HG02885 (cell line): ENCODE results near the gene ROBO1.

ENCODE experiments used
- ATAC-seq: cut with Tn5 transposase; IDR thresholded peaks from one replicate; pipeline ENCODE4 v1.9.1; 2021; ENCODE audit warnings: mild to moderate bottlenecking; ENCODE audit not compliant: unreplicated experiment, poor library complexity

ROBO1 gene

DNA sequence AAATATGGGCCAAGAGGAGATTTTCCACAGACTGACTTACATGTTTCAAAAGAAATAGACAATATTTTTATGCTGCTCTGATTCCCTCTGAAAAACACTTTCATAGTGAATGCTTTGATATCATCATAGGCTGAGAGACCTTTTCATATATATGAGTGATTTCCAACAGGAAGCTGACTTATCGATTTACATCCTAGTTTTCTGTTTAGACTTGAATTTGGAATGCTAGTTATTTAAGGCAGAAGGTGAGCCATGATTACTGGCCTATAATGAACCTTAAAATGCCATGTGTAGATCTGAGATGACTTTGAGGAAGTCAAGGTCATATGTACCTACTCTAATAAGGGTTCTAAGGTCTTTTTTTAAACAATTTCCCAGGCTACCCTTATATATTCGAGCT, 1126.1 kb downstream of the ROBO1 start:
- no peak for ATAC-seq

DNA sequence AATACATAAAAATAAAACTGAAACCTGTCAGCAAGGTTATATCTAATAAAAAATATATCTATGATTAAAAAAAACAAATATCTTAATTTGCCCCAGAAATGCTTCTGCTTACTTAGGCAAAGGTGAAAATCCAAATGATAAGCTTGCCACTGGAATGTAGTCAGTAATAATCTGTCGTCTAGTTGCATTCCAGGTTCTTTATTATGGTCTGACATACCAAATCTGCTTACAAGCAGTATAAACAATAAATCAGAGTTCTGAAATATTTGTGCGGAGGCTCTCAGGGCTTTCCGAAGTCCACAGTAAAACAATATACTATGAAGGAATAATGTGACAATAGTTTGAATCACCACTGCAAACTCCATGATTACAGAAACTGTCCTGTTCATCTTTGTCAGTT, 1133.5 kb downstream of the ROBO1 start:
- no peak for ATAC-seq

DNA sequence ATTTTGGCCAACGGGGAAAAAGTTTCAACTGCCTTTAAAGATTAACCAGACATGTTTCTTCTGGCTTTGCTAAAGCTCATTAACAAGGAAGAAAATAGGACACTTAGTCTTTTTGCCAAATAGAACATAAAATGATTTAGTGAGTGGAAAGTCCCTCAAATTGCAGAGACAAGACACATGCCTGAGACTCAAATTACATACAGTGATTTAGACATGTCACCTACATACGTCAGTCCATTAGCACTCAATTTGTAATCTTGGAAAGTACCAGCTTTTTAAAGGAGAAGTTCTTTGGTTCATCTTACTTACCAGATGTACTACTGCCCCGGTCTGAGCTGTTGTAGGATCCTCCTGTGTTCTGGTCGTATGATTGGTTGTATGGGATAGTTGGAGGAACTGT, 1134.2 kb downstream of the ROBO1 start:
- ATAC-seq: no peak

DNA sequence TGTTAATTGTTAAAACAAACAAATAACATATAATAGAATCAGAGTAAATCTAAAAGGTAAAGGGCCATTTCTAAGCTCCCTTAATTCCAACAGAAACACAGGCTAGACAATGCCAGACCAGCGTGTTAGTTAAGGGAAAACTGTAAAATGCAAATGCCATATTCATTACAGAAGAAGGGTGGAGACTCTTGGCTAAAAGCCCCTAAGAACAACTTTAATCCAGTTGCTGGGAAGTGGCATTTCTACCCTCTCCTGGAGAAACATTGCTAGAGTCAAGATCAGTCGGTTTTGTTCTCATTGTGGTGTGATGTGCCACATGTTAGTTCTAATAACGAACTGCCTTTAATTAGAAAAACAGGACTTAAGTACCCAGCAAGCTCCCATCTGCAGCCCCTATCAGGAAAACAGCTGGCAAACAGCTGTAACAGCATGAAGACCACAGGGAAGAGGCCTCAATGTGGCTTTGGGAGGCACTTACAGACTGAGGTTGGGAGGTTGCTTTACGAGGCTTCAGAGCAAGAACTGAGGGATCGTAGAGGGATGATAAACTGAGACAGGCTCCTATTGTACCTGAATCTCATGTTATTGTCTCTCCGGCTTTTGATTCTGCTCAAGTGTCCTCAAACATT, 1134.8 kb downstream of the ROBO1 start:
- ATAC-seq: no peak

DNA sequence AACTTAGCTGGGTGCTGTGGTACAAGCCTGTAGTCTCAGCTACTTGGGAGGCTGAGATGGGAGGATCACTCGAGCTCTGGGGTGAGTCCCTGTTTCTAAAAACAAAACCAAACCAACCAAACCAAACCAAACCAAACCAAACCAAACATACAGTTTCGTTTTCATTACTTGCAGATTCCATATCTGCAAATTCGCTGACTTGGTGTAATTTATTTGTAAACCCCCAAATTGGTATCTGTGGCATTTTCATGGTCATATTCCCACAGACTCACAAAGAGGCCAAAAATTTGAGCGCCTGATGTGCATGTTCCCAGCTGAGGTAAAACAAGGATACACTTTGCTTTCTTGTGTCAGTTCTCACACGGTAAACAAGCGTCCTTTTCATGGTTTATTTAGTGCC, 1138.3 kb downstream of the ROBO1 start:
- ATAC-seq: no peak

DNA sequence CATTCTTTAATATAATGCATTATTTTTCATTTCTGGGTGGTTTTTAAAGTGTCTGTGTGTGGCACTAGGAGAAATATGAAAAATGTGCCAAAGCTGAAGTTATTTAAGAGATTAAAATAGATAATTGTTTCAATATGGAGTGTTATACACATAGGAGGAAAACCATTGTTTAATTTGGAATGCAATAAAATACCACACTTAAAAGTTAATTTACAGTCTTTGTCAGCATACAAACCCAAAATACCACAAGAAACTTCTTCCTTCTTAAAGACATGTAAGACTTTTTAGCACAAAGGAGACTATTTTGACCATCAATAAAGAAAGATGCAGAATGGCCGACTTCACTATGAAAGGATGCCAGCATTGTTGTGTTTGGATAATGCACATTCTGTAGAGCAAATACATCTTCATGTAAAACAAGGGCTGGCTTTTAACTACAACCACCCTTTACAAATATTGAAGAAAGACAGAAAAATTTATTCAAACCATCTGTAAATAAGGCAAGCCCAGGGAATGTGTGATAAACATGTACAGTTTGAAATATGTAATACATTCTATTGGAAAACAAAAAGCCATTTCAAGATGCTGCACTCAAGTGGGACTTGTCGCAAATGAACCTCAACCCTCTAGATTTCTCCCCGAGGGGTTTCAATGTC, 1146.6 kb downstream of the ROBO1 start:
- no peak for ATAC-seq

DNA sequence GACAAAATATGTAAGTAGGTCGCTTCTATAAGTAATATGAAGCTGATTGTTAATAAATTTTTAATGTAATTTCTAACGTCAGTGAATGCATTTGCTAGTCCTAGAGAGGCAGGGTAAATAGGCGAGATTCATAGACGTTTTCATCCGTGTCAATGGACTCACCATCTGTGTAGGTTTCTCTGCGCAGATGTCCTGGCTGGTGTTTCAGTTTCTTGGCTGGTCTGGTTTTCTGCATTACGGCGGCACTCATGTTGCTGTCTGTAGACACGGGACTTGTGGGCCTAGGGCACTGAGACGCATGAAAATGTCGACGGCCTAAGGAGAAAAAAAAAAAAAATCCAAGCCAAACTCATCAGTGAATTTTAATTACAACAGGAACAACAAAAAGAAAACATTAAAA, 1153.3 kb downstream of the ROBO1 start:
- no peak for ATAC-seq

DNA sequence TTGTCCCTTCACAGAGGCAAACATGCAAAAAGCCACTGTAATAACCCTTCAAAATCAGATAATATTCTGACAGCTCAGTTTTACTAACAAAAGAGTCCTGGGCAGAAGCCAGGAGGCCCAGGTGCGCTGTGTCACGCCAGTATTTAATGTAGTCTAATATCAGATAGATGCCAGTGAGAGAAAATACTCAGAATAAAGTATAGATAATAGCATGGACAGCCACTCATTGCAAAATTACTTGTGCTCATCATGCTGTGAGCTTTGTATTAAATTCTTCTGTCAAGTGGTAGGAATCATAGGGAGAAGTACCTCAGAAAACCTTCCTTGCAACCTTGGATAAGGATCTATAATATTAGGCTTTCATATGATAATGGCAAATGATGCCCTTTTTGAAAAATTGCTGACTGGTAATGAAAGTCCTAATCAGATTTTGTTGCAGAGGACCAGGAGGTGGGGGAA, 1154.3 kb downstream of the ROBO1 start:
- no peak for ATAC-seq

DNA sequence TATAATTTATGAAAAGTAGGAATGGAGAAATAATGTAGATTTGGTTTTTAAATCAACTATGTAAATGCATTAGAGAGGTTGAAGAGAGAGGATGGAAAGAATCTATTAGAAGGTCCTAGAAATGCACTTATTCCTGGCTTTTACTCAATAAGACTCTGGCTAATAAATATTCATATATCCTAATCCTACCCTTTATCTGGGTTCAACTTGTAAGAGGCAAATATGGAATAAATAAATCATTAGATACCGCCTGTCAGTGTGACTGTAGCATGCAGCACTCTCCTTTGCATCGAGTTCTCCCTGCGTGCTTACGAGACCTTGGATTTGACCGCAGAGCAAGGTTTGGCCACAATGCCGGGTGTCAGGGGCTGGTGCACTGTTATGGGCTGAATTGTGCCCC, 1156.5 kb downstream of the ROBO1 start:
- no peak for ATAC-seq

DNA sequence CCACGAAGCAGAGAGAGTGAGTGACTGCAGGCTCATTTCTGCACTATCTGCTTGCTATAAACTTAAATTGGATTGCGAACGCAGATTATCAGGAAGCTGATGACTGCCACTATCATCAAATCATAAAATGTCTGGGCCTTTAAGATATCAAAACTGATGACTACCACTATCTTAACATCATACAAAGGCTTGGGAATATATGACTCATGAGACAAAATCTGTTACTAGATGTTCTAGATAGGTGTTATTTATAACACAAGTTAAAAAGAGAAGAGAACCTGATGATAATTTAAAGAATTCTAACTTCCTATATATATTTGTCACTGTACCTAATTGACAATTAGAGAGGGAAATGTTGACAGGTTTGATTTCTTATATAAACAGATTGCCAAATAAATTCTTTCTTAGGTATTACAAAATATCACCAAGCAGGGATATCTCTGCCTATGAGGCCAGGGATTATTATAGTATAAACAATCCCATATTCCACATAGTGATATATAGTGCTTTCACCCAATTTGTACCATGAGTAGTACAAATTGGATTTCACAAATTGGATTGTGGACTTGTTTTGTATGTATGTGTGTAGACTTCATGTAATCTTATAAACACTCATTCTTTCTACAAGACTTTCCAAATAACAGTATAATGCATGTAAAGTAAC, 1157.2 kb downstream of the ROBO1 start:
- no peak for ATAC-seq

DNA sequence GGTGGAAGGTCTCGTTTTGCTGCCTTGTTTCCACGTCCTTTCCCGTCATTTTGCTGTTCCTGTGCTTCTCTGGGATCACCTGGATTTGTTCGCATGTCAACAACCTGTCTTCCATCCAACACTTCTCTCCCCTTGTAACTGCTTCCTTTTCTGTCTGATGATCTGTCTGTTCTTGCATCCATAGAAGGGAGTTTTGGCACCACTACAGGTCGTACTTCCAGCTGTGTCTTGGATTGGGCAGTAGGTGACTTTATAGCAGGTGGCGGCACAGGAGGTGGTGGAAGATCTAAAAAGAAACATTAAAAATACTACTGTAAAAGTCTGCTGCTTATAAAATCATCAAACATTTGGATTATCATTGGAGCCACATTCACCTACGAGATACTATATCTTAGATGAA, 1161.0 kb downstream of the ROBO1 start:
- no peak for ATAC-seq

DNA sequence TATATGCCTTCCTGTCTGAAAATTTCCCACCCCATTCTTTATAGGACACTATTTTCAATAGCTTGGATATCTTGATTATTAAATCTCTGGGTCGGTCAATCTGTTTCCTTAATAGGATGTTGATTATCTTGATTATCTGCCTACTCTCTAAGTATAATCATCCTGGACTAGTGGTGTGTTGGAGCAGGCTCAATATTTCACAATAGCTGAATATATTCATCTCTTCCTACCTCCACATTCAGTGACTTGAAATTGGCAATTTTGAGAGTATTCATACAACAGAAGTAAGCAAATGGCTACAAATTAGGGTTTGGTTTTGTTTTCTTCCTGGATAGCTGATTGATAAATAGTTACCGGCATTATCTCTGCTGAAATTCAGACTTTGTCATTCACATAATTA, 1162.6 kb downstream of the ROBO1 start:
- ATAC-seq: no peak

DNA sequence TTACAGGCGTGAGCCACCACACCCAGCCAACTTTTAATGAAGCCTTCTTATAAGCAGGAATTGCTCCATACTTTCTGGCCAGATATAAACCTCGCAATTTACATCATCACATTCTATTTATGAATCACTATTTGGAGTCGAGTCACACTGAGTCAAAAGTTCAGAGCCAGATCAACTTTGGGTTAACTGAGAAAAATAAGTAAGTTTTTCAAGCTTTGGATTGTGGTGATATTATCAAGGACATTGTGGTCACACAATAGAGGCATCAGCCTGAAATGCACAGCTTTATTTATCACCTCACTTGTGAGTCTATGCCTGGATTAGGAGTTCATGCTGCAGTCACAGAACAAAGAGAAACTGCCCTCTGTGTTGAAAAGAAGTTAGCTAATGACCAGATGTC, 1163.5 kb downstream of the ROBO1 start:
- no peak for ATAC-seq

DNA sequence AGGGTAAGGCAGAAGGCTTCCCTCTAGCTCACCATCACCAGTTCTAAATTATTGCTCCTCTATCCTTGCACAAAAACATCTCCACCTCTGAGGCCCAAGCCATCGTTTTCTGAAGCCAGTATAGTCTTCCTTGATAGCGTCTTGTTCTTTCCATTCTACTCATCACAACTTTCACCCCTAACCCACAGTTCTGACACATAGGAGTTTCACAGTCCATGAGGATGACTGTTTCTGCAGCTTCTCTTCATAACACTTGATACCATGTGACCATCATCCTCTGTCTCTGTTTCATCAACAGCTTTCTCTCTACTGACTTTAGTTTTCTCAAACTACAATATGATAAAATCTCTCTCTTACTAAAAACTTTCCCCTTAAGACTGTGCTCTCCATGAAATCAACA, 1166.5 kb downstream of the ROBO1 start:
- ATAC-seq: no peak

DNA sequence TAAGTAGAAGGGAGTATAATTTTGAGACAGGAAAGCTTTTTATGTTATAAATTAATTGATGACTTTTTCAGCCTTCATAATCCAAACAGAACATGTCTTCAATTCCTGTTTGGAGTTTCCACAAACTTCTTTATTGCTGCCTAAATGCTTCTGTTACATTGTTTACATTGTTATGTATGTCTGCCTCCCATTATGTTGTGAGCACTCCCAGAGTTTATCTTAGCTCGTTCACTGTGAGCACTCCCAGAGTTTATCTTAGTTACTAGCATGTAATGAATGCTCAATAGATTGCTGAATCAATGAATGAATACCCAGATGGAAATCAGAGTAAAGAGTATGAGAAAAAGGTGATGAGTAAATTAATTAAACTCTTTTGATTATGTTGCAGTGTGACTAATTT, 1178.0 kb downstream of the ROBO1 start:
- ATAC-seq: no peak

DNA sequence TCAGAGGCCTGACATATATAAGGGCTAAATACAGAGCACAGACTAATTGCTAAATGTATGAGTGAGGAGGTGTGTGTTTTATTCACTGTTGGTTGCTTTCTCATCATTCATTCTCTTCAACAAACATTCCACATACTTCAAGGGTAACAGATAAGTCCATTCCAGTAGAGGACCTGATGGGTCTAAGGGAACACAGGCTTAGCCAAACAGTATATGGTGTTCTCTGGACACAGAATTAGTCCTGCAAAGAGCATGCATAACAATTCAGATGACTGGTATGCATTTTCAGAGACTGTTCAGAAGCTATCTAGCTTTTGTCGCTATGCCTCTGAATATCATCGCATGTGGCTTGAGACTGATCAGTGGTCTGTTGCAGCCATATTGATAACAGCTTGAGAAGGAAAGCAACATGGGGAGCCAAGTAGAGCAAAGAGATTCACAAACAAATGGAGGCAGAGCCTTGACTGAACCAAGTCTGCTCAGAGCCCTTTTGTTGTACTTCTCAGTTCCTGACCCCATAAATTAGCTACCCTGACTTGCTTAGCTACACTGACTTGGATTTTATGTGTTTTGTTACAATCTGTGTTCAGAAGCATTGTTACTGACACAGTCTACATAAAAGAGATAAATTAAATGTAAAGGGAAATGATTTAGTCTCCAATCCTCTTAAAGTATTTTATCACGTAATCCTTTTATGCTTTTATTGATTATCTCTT, 1178.7 kb downstream of the ROBO1 start:
- ATAC-seq: no peak

DNA sequence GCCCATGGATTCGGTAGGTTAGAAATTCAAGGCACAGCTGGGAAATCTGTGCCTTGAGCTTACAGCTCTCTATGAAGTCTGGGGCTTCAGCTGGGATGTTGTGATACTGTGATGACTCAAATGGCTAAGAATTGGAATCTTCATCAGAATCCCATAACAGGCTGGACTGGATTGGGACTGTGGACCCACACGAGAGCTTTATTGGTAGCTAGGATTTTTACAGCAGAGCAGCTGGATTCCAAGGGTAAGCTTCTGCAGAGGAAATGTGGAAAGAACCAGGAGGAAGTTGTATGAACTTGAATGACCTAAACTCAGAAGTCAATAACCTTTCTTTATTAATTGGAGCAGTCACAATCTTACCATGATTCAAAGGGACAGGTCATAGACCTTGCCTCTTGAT, 1187.1 kb downstream of the ROBO1 start:
- ATAC-seq: no peak

DNA sequence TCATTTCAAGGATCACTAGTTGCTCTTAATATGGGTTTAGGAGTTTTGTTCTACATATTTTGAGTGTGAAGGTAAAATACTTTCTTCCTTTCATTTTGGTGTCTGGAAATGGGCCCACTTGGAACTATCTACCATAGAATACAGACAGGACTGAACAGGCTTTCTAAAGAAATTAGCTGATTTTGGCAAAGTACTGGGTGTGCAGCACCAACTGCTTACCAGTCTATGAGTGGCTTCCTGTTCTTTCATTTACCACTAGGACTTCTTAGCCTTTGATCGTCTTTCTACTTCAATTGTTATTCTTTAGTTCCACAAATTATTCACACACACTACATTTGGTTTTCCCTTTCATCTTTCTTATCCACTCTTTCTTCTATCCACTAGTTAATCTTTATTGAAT, 1196.3 kb downstream of the ROBO1 start:
- ATAC-seq: no peak

DNA sequence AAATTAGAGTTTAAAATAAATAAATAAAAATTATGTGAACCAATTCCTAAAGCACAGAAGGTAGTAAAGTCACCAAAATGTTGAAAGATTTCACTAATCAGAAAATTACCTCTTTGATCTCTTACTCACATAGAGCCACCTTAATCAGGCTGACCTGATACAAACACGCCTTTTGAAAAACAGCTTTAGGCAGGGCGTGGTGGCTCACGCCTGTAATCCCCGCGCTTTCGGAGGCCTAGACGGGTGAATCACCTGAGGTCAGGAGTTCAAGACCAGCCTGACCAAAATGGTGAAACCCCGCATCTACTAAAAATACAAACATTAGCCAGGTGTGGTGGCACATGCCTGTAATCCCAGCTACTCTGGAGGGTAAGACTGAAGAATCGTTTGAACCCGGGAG, 1197.3 kb downstream of the ROBO1 start:
- ATAC-seq: no peak

DNA sequence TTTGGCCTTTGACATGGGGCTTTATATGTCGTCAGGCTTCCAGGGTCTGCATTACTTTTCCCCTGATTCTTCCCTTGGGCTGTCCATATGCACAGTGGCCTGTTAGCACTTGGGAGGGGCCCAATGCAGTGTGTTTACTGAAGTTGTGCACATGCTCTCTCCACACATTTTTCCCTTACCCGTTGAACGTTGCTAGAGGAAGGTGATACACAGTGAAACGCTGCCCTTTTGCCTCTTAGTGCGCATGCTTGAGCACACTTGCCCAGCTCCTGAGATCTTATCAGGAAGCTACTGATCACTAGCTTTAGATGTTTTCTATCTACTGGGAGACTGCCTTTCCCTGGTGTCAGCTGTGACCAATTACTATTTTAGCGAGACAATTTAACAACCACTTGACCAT, 1198.0 kb downstream of the ROBO1 start:
- ATAC-seq: no peak

DNA sequence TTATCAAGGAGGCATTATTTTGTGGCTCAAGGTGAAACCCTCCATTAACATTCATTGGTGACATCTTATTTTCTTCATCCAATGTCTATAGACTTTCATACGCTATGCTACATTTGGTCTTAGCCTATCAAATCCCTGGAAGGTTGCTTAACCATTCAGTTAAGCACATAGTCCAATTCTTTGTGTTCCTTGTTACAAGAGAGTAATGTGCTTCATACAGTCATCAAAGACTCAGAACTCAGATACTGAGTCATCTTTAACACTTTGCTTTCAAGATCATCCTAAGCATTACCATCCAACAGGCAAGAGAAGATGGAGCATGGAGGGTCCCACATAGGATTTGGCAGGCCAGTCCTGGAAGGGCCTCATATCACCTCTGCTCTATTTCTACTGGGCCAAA, 1202.1 kb downstream of the ROBO1 start:
- ATAC-seq: no peak
